LoVo (cell line): Measurements from ENCODE around the gene VPS41.

ENCODE experiments used
- DNase-seq: peaks from one replicate; pipeline ENCODE4 v3.0.0-alpha.2; 2016; ENCODE audit warnings: low spot score

The VPS41 gene

GRCh38 chr7:38727184-38727940 lies 181.6 kb downstream of the VPS41 start:
- DNase-seq = peak; percentile 5

- DNase-seq = no peak
Measured at GRCh38 chr7:38723327-38723726, 185.7 kb downstream of the VPS41 start.

GRCh38 chr7:38716397-38716796 lies 192.6 kb downstream of the VPS41 start:
- no peak for DNase-seq

- no peak for DNase-seq
Measured at GRCh38 chr7:38709123-38709522, 199.9 kb downstream of the VPS41 start.

GRCh38 chr7:38704751-38705150 lies 204.2 kb downstream of the VPS41 start:
- DNase-seq = no peak

- DNase-seq = no peak
Measured at GRCh38 chr7:38704041-38704547, 204.9 kb downstream of the VPS41 start.

GRCh38 chr7:38703093-38703492 lies 205.9 kb downstream of the VPS41 start:
- DNase-seq = no peak

- no peak for DNase-seq
Measured at GRCh38 chr7:38702002-38702535, 206.9 kb downstream of the VPS41 start.

- no peak for DNase-seq
Measured at GRCh38 chr7:38700116-38700515, 208.9 kb downstream of the VPS41 start.

GRCh38 chr7:38699471-38699870 lies 209.5 kb downstream of the VPS41 start:
- DNase-seq = no peak

- no peak for DNase-seq
Measured at GRCh38 chr7:38694326-38694725, 214.7 kb downstream of the VPS41 start.

- no peak for DNase-seq
Measured at GRCh38 chr7:38686888-38687287, 222.1 kb downstream of the VPS41 start.

GRCh38 chr7:38685851-38686250 lies 223.1 kb downstream of the VPS41 start:
- no peak for DNase-seq

- no peak for DNase-seq
Measured at GRCh38 chr7:38682606-38683005, 226.4 kb downstream of the VPS41 start.

- no peak for DNase-seq
Measured at GRCh38 chr7:38681882-38682281, 227.1 kb downstream of the VPS41 start.

- DNase-seq = no peak
Measured at GRCh38 chr7:38679419-38679818, 229.6 kb downstream of the VPS41 start.

- no peak for DNase-seq
Measured at GRCh38 chr7:38678698-38679054, 230.3 kb downstream of the VPS41 start.

GRCh38 chr7:38677981-38678697 lies 230.9 kb downstream of the VPS41 start:
- no peak for DNase-seq

- DNase-seq = no peak
Measured at GRCh38 chr7:38675494-38676106, 233.4 kb downstream of the VPS41 start.

- no peak for DNase-seq
Measured at GRCh38 chr7:38674513-38674912, 234.5 kb downstream of the VPS41 start.

GRCh38 chr7:38673795-38674194 lies 235.2 kb downstream of the VPS41 start:
- DNase-seq = no peak
